Measurements from ENCODE around the gene BRD8. TPM values are rescaled to one million over a fixed set of nuclear protein-coding genes. Genes with fewer than 3 reads are reported as not detected.
A peak's percentile ranks its signal among the peaks of the same experiment; 100 is the strongest.
"Not testable (repeated sequence)": the region's sequence is repeated elsewhere in the genome, so short reads cannot be mapped to it uniquely, and the experiment has no call there.

Gene BRD8
- total RNA-seq, 1 experiment from 2014 or later = 92.1 TPM

- ChIA-PET CTCF (interaction anchor here (1.0 kb wide), 1 partner anchor 139 kb away, joined by 8 read pairs; the partner anchor contains the start of gene KDM3B), POLR2A (interaction anchor here (0.6 kb wide), 2 partner anchors 56 to 66 kb away, joined by 3 to 4 read pairs; no protein-coding TSS in a partner anchor)
- intact Hi-C loops (cut with micrococcal nuclease; ENCODE audit: unreplicated experiment) (no loop called here), in situ Hi-C loops (cut with HindIII; ENCODE audit: low pct_unique_long_range_greater_than_20kb, low sequenced_read_pairs) (no loop called here)
- Histone ChIP-seq H3K36me3 (ENCODE audit: control insufficient read depth, insufficient read depth, low read length) (no peaks in the 10 kb centered on the region), H3K27ac (ENCODE audit: low read length) (peak overlapping the region; percentile 91), H3K27me3 (ENCODE audit: control insufficient read depth, insufficient read depth, low read length) (no peaks in the 10 kb centered on the region), H3K9me3 (ENCODE audit: control insufficient read depth, insufficient read depth, low read depth, low read length) (no peaks in the 10 kb centered on the region), H3K4me3 (ENCODE audit: low read depth in 2 of 2, low read length in 2 of 2) (peak overlapping the region; percentile 94 to 98), H3K4me1 (ENCODE audit: control insufficient read depth, insufficient read depth, low read length) (peaks cover 13% of the 10 kb centered on the region)
- DNase-seq (ENCODE audit: low read depth, low spot score) (no peak), ATAC-seq (peak; percentile 39)
- TSS peak; percentile 85 for BruUV-seq (replicated peaks)
- TF ChIP-seq POLR2AphosphoS5 (IDR thresholded peaks at IDR 0.05; ENCODE audit: low read depth, low read length) (no peak), REST (IDR thresholded peaks at IDR 0.05; ENCODE audit: insufficient read depth in 1 of 2, low read depth in 2 of 2, low read length in 1 of 2) (no peak), SIN3A (IDR thresholded peaks at IDR 0.05; ENCODE audit: borderline replicate concordance, insufficient read depth, low read depth, low read length) (no peak), TCF7L2 (IDR thresholded peaks at IDR 0.05; ENCODE audit: low read depth, low read length) (no peak), CTCF (IDR thresholded peaks at IDR 0.05) (no peak)
Measured at GRCh38 chr5:138212828-138213160, 34.4 kb upstream of the BRD8 start.

GRCh38 chr5:138210985-138211384, 32.6 kb upstream of the BRD8 start:
- in situ Hi-C loops (cut with HindIII; ENCODE audit: low pct_unique_long_range_greater_than_20kb, low sequenced_read_pairs) (no loop called here), intact Hi-C loops (cut with micrococcal nuclease; ENCODE audit: unreplicated experiment) (no loop called here)
- Histone ChIP-seq H3K27me3 (ENCODE audit: control insufficient read depth, insufficient read depth, low read length) (no peaks in the 10 kb centered on the region), H3K27ac (ENCODE audit: low read length) (no peak overlapping the region), H3K36me3 (ENCODE audit: control insufficient read depth, insufficient read depth, low read length) (no peaks in the 10 kb centered on the region; the same call in 1 of the 2 replicates), H3K4me3 (ENCODE audit: low read depth in 2 of 2, low read length in 2 of 2) (no peak overlapping the region), H3K4me1 (ENCODE audit: control insufficient read depth, insufficient read depth, low read length) (peaks cover 13% of the 10 kb centered on the region), H3K9me3 (ENCODE audit: control insufficient read depth, insufficient read depth, low read depth, low read length) (no peaks in the 10 kb centered on the region)
- BruUV-seq (replicated peaks) = no TSS peak
- ChIA-PET POLR2A (no interaction called here), CTCF (interaction anchor here (0.7 kb wide), 1 partner anchor 41 kb away, joined by 3 read pairs; no protein-coding TSS in a partner anchor)
- no peak for DNase-seq (ENCODE audit: low read depth, low spot score)
- TF ChIP-seq POLR2AphosphoS5 (IDR thresholded peaks at IDR 0.05; ENCODE audit: low read depth, low read length) (no peak), REST (IDR thresholded peaks at IDR 0.05; ENCODE audit: insufficient read depth in 1 of 2, low read depth in 2 of 2, low read length in 1 of 2) (no peak)
- no peak for ATAC-seq

GRCh38 chr5:138193859-138194258, 15.4 kb upstream of the BRD8 start:
- H3K36me3 ChIP-seq (ENCODE audit: control insufficient read depth, insufficient read depth, low read length); in situ Hi-C loops (cut with HindIII; ENCODE audit: low pct_unique_long_range_greater_than_20kb, low sequenced_read_pairs); CTCF ChIA-PET; intact Hi-C loops (cut with micrococcal nuclease; ENCODE audit: unreplicated experiment); H3K4me1 ChIP-seq (ENCODE audit: control insufficient read depth, insufficient read depth, low read length); DNase-seq (ENCODE audit: low read depth, low spot score); H3K9me3 ChIP-seq (ENCODE audit: control insufficient read depth, insufficient read depth, low read depth, low read length); H3K4me3 ChIP-seq (ENCODE audit: low read depth in 2 of 2, low read length in 2 of 2); ATAC-seq; H3K27ac ChIP-seq (ENCODE audit: low read length); H3K27me3 ChIP-seq (ENCODE audit: control insufficient read depth, insufficient read depth, low read length); BruUV-seq (replicated peaks): not testable (repeated sequence)
- POLR2A ChIA-PET = interaction anchor here (0.5 kb wide), 1 partner anchor 88 kb away, joined by 3 read pairs; no protein-coding TSS in a partner anchor

Data from Panc1 (cell line).